K562 (cell line): ENCODE results near the gene ZNF692. TPM values are rescaled to one million over a fixed set of nuclear protein-coding genes. Genes with fewer than 3 reads are reported as not detected.

Experiments
- CHD4 ChIP-seq: fragments of 200-600 bp; sonication (generic); IDR thresholded peaks from 3 replicates; pipeline ENCODE4 v1.6.1; 2012; ENCODE audit warnings: low read depth, mild to moderate bottlenecking, mixed read lengths, low read length, inconsistent platforms; ENCODE audit not compliant: insufficient read depth, insufficient replicate concordance, poor library complexity, severe bottlenecking
- GATAD2B ChIP-seq: fragments of 450-650 bp; IDR thresholded peaks from 2 replicates; pipeline ENCODE4 v1.6.1; 2017; ENCODE audit warnings: mild to moderate bottlenecking, borderline replicate concordance
- MAFK ChIP-seq: IDR thresholded peaks from 2 replicates; pipeline ENCODE4 v1.6.1; 2011; ENCODE audit warnings: low read length, improper control_type of control experiment
- PTBP1 ChIP-seq: fragments of 200-400 bp; formaldehyde crosslinking; IDR thresholded peaks from 2 replicates; pipeline ENCODE4 v1.6.1; 2017; ENCODE audit warnings: low read depth, low read length
- ZNF561 ChIP-seq: fragments of 450-650 bp; formaldehyde crosslinking; conservative IDR thresholded peaks from 2 replicates; pipeline ENCODE4 v1.4.0; 2020; ENCODE audit warnings: mild to moderate bottlenecking, moderate library complexity
- ZNF780A ChIP-seq: fragments of 250-450 bp; sonication (Bioruptor Pico); IDR thresholded peaks from 2 replicates; pipeline ENCODE4 v1.5.0; 2021; ENCODE audit warnings: mild to moderate bottlenecking
- polyA plus RNA-seq, 8 experiments: library from polyadenylated mRNA; depleted of rRNA in 4 of 8; stranded (reverse) in 5 of 8; unstranded in 3 of 8; fragments of >200 nt; fragmentation: Nextera tagmentation in 2 of 8; fragmentation: Illumina TruSeq in 1 of 8; extraction: Ambion mirVana in 2 of 8; extraction: Trizol in 1 of 8; gene quantifications; 2 replicates each; pipeline versions ENCODE4 v1.2.1 to v1.2.3, GENCODE V29; 2011 to 2014; ENCODE audit warnings: inconsistent platforms in 1 of 8, missing spikeins in 1 of 8
- total RNA-seq, 7 experiments: library from RNA; depleted of rRNA in 6 of 7; stranded (reverse); fragments of >200 nt in 6 of 7; fragmentation: Illumina TruSeq in 2 of 7; extraction: Trizol in 2 of 7; gene quantifications; 2 replicates each; pipeline versions ENCODE4 v1.2.1 to v1.2.3, GENCODE V29; 2011 to 2021; ENCODE audit warnings: low replicate concordance in 1 of 7
- TF ChIP-seq, protein P1 (sequence below): IDR thresholded peaks from 2 replicates; pipeline ENCODE4 v1.6.1; 2012; ENCODE audit warnings: low read depth, low read length, improper control_type of control experiment, borderline replicate concordance
- TF ChIP-seq, protein P2 (sequence below): fragments of 450-650 bp; IDR thresholded peaks from 2 replicates; pipeline ENCODE4 v1.6.1; 2016; ENCODE audit warnings: mild to moderate bottlenecking, moderate library complexity

Gene ZNF692
- total and polyA plus RNA-seq, 9 of the 15 experiments (the other 6 are each of a cell fraction or from before 2014, with no cell fraction given), result 8.4 to 143 (median 55.9) TPM

DNA sequence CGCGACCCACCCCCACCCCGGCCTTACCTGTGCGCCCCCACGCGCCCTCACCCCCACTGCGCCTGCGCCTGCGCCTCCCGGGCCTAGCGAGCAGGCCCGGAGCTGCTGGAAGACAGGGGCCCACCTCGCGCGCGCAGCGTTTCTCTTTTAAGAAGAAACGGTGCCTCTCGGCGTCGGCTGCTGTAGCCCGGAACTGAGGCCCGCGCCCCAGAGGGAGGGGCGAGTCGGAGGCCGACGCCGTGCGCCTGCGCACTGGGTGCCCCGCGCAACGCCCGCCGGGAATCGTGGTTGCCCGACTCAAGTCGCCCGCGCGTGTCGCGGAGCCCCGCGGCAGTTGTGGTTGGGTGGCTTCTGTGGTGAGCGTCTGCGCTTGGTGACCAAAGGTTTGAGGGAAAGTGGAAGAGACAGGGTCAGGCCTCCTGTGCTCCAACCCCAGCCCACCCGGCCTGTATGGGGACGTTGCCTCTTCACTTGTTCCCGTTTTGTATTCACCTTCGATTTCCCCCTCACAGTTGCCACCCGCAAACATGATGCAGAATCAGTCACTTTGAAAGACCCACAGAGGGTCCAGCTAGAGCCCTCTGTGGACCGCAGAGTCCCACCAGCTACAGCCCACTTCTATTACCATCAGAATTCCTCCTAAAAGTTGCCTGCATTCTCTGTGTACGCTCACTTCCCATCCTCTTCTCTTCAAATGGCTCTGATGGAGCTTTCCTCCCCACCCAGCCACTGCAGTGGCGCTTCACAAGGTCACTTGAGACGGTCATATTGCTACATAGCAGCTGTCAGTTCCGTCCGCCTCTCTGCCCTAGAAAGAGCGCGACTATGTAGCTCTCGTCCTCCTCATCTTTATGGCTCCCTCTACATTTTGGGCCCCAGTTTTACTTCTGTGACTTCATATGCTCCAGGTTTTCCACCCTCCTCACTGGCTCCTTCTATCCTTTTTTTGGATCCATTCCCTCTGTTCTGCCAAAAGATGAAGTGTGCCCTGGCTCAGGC is at the start of gene ZNF692 (continued):
- TF ChIP-seq, protein P1, sequence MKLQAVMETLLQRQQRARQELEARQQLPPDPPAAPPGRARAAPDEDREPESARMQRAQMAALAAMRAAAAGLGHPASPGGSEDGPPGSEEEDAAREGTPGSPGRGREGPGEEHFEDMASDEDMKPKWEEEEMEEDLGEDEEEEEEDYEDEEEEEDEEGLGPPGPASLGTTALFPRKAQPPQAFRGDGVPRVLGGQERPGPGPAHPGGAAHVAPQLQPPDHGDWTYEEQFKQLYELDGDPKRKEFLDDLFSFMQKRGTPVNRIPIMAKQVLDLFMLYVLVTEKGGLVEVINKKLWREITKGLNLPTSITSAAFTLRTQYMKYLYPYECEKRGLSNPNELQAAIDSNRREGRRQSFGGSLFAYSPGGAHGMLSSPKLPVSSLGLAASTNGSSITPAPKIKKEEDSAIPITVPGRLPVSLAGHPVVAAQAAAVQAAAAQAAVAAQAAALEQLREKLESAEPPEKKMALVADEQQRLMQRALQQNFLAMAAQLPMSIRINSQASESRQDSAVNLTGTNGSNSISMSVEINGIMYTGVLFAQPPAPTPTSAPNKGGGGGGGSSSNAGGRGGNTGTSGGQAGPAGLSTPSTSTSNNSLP, result no peak
- peak; percentile 59; the same call in 1 of the 2 replicates for TF ChIP-seq GATAD2B
- no peak for TF ChIP-seq ZNF780A (CRISPR knock-in tag)
- no peak for TF ChIP-seq ZNF561
- TF ChIP-seq, protein P2, sequence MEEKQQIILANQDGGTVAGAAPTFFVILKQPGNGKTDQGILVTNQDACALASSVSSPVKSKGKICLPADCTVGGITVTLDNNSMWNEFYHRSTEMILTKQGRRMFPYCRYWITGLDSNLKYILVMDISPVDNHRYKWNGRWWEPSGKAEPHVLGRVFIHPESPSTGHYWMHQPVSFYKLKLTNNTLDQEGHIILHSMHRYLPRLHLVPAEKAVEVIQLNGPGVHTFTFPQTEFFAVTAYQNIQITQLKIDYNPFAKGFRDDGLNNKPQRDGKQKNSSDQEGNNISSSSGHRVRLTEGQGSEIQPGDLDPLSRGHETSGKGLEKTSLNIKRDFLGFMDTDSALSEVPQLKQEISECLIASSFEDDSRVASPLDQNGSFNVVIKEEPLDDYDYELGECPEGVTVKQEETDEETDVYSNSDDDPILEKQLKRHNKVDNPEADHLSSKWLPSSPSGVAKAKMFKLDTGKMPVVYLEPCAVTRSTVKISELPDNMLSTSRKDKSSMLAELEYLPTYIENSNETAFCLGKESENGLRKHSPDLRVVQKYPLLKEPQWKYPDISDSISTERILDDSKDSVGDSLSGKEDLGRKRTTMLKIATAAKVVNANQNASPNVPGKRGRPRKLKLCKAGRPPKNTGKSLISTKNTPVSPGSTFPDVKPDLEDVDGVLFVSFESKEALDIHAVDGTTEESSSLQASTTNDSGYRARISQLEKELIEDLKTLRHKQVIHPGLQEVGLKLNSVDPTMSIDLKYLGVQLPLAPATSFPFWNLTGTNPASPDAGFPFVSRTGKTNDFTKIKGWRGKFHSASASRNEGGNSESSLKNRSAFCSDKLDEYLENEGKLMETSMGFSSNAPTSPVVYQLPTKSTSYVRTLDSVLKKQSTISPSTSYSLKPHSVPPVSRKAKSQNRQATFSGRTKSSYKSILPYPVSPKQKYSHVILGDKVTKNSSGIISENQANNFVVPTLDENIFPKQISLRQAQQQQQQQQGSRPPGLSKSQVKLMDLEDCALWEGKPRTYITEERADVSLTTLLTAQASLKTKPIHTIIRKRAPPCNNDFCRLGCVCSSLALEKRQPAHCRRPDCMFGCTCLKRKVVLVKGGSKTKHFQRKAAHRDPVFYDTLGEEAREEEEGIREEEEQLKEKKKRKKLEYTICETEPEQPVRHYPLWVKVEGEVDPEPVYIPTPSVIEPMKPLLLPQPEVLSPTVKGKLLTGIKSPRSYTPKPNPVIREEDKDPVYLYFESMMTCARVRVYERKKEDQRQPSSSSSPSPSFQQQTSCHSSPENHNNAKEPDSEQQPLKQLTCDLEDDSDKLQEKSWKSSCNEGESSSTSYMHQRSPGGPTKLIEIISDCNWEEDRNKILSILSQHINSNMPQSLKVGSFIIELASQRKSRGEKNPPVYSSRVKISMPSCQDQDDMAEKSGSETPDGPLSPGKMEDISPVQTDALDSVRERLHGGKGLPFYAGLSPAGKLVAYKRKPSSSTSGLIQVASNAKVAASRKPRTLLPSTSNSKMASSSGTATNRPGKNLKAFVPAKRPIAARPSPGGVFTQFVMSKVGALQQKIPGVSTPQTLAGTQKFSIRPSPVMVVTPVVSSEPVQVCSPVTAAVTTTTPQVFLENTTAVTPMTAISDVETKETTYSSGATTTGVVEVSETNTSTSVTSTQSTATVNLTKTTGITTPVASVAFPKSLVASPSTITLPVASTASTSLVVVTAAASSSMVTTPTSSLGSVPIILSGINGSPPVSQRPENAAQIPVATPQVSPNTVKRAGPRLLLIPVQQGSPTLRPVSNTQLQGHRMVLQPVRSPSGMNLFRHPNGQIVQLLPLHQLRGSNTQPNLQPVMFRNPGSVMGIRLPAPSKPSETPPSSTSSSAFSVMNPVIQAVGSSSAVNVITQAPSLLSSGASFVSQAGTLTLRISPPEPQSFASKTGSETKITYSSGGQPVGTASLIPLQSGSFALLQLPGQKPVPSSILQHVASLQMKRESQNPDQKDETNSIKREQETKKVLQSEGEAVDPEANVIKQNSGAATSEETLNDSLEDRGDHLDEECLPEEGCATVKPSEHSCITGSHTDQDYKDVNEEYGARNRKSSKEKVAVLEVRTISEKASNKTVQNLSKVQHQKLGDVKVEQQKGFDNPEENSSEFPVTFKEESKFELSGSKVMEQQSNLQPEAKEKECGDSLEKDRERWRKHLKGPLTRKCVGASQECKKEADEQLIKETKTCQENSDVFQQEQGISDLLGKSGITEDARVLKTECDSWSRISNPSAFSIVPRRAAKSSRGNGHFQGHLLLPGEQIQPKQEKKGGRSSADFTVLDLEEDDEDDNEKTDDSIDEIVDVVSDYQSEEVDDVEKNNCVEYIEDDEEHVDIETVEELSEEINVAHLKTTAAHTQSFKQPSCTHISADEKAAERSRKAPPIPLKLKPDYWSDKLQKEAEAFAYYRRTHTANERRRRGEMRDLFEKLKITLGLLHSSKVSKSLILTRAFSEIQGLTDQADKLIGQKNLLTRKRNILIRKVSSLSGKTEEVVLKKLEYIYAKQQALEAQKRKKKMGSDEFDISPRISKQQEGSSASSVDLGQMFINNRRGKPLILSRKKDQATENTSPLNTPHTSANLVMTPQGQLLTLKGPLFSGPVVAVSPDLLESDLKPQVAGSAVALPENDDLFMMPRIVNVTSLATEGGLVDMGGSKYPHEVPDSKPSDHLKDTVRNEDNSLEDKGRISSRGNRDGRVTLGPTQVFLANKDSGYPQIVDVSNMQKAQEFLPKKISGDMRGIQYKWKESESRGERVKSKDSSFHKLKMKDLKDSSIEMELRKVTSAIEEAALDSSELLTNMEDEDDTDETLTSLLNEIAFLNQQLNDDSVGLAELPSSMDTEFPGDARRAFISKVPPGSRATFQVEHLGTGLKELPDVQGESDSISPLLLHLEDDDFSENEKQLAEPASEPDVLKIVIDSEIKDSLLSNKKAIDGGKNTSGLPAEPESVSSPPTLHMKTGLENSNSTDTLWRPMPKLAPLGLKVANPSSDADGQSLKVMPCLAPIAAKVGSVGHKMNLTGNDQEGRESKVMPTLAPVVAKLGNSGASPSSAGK, result peak; percentile 84
- TF ChIP-seq MAFK, result no peak
- no peak for TF ChIP-seq CHD4
- no peak for TF ChIP-seq PTBP1
